T-cell (primary cell): Measurements from ENCODE around the gene CPB2. TPM values are rescaled to one million over a fixed set of nuclear protein-coding genes. Genes with fewer than 3 reads are reported as not detected.

Experiments
- ATAC-seq, 4 experiments: fragments of 200-7000 bp in 3 of 4; fragments of 150-1000 bp in 1 of 4; cut with Tn5 transposase; replicated peaks in 1 of 4; 1 replicate in 3 of 4; 2 replicates in 1 of 4; pipeline ENCODE4 v1.10.0; 2021; ENCODE audit warnings: moderate library complexity in 3 of 4, mild to moderate bottlenecking in 2 of 4, moderate number of reproducible peaks in 1 of 4
- CTCF ChIA-PET, 2 donors: fragments of 300-600 bp; sonication (Branson Sonifier 250); formaldehyde crosslinking; loops; one replicate each; lab custom pipeline; 2022; ENCODE audit warnings: antibody characterized with exemption in 2 of 2; lab: Charles Lee
- POLR2A ChIA-PET, 2 donors: fragments of 300-600 bp; sonication (Branson Sonifier 250); formaldehyde crosslinking; loops; one replicate each; lab custom pipeline; 2022; ENCODE audit warnings: antibody characterized with exemption in 2 of 2; lab: Charles Lee
- DNase-seq, 35 experiments: peaks; one replicate each; pipeline versions ENCODE4 v3.0.0 to v3.0.0-alpha.2; 2013 to 2023
- H3K27ac ChIP-seq: one replicate; pipeline ENCODE4 v1.5.1; 2013; ENCODE audit warnings: low read length
- H3K27me3 ChIP-seq, 2 experiments: replicated peaks in 1 of 2; 1 replicate in 1 of 2; 2 replicates in 1 of 2; pipeline versions ENCODE4 v1.6.1 to v1.7.0; 2013; ENCODE audit warnings: low read length in 1 of 2, mixed read lengths in 1 of 2; ENCODE audit not compliant: control insufficient read depth in 2 of 2, insufficient read depth in 2 of 2; ENCODE audit errors: extremely low read depth in 1 of 2
- H3K36me3 ChIP-seq, 2 donors: 1 replicate in 1 of 2; 2 replicates in 1 of 2; pipeline versions ENCODE4 v1.6.1 to v1.7.0; 2013; ENCODE audit warnings: low read length in 1 of 2; ENCODE audit not compliant: control insufficient read depth in 2 of 2, insufficient read depth in 1 of 2; ENCODE audit errors: extremely low read depth in 1 of 2
- H3K4me1 ChIP-seq, 2 experiments: 1 replicate in 1 of 2; 2 replicates in 1 of 2; pipeline versions ENCODE4 v1.6.1 to v1.7.0; 2013; ENCODE audit warnings: low read length in 2 of 2, mixed read lengths in 1 of 2; ENCODE audit not compliant: insufficient read depth in 2 of 2, control insufficient read depth in 1 of 2; ENCODE audit errors: extremely low read depth in 1 of 2
- H3K4me3 ChIP-seq, 2 donors: 1 replicate in 1 of 2; 2 replicates in 1 of 2; pipeline versions ENCODE4 v1.5.1 to v1.7.0; 2013; ENCODE audit warnings: mild to moderate bottlenecking in 2 of 2, low read length in 1 of 2, moderate library complexity in 1 of 2; ENCODE audit not compliant: control insufficient read depth in 1 of 2; ENCODE audit errors: extremely low read depth in 1 of 2
- H3K9me3 ChIP-seq: 2 replicates; pipeline ENCODE4 v1.7.0; 2013
- H3K27ac Mint-ChIP-seq, 2 donors: one replicate each; pipeline ENCODE4 v1.8.0; 2020 to 2021; ENCODE audit warnings: mild to moderate bottlenecking in 2 of 2, mixed read lengths in 2 of 2
- H3K27me3 Mint-ChIP-seq, 2 donors: one replicate each; pipeline ENCODE4 v1.8.0; 2021 to 2022; ENCODE audit warnings: mixed read lengths in 2 of 2
- H3K36me3 Mint-ChIP-seq: one replicate; pipeline ENCODE4 v1.8.0; 2021; ENCODE audit warnings: mixed read lengths
- H3K4me1 Mint-ChIP-seq, 3 donors: one replicate each; pipeline ENCODE4 v1.8.0; 2020 to 2022; ENCODE audit warnings: mixed read lengths in 3 of 3, mild to moderate bottlenecking in 1 of 3
- H3K4me3 Mint-ChIP-seq, 3 donors: one replicate each; pipeline ENCODE4 v1.8.0; 2020 to 2022; ENCODE audit warnings: mild to moderate bottlenecking in 3 of 3, mixed read lengths in 3 of 3, moderate library complexity in 3 of 3
- H3K9me3 Mint-ChIP-seq, 3 donors: one replicate each; pipeline ENCODE4 v1.8.0; 2020 to 2022; ENCODE audit warnings: mixed read lengths in 3 of 3
- WGBS: methylation state at CpG from one replicate; pipeline ENCODE4 v1.1.5; 2013; ENCODE audit warnings: missing lambda C conversion rate; ENCODE audit not compliant: insufficient coverage; 5-methylcytosine and 5-hydroxymethylcytosine counted together
- total RNA-seq, 35 experiments: library from RNA in 6 of 35; stranded (reverse) in 6 of 35; fragments of 120-200 nt in 1 of 35; gene quantifications; one replicate each; pipeline versions ENCODE4 v1.2.1 to v1.2.4 and lab custom pipeline; 2013 to 2026

Gene CPB2
- total RNA-seq, 5 donors from 2014 or later (not counting 1 experiment from before 2014, with no cell fraction given), result 0.13 to 0.29 (median 0.28) TPM; not detected in 2

DNA sequence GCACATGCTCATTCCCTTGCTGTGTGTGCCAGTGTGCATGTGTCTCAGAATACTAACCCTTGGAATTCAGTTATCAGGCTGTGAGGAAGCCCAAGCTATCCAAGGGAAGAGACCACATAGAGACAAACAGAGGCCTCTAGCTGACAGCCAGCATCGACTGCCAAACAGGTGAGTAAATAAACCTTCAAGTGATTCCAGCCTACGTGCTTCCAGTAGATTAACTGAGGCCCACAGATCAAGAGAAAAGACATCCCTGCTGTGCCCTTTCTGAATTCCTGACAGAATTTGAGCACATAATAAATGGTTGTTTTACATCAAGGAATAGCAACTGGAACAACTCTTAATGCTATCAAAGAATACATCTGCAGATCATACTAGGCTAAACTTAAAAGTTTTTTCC, 69.8 kb downstream of the CPB2 start:
- WGBS, result 94% methylated on average over 2 of the region's 2 CpGs
- no peak overlapping the region for H3K4me3 ChIP-seq
- H3K27ac ChIP-seq, result no peak overlapping the region
- no peaks in the 10 kb centered on the region for H3K27me3 ChIP-seq
- peaks cover 5% of the 10 kb centered on the region for H3K9me3 ChIP-seq
- peaks cover 2 to 26% of the 10 kb centered on the region in 2 donors for H3K36me3 ChIP-seq
- H3K4me3 Mint-ChIP-seq, result no peak overlapping the region
- H3K4me1 ChIP-seq, result no peaks in the 10 kb centered on the region
- DNase-seq (no peak), ATAC-seq (no peak)
- H3K27ac Mint-ChIP-seq, result no peak overlapping the region
- H3K9me3 Mint-ChIP-seq, result peaks cover 0 to 13% (median 1%) of the 10 kb centered on the region in 3 donors
- no peaks in the 10 kb centered on the region for H3K27me3 Mint-ChIP-seq
- ChIA-PET POLR2A (no interaction called here), CTCF (no interaction called here)
- peaks cover 23 to 33% (median 26%) of the 10 kb centered on the region in 3 donors for H3K4me1 Mint-ChIP-seq
- H3K36me3 Mint-ChIP-seq, result peaks cover 74% of the 10 kb centered on the region

DNA sequence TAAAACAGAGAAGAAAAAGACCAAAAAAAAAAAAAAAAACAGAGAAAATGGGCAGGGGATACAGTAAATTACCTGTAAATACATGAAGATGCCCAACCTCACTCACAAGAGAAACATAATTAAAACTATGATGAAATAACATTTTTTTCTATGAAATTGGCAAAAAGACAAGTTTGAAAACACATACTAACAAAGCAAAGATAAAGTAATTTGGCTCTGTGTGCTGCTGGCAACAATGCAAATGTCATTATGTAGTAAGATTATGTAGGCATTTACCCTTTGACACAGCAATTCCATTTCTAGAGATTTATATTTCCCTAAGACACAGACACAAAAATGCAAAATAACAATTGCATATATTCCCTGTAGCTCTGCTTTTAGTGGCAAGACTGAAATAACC, 72.5 kb downstream of the CPB2 start:
- peaks cover 5% of the 10 kb centered on the region for H3K9me3 ChIP-seq
- H3K36me3 Mint-ChIP-seq, result peaks cover 77% of the 10 kb centered on the region
- no peak for DNase-seq
- ChIA-PET POLR2A (no interaction called here), CTCF (no interaction called here)
- no peaks in the 10 kb centered on the region for H3K4me1 ChIP-seq
- H3K36me3 ChIP-seq, result peaks cover 0 to 15% of the 10 kb centered on the region in 2 donors
- H3K27ac Mint-ChIP-seq, result no peak overlapping the region
- H3K4me1 Mint-ChIP-seq, result peaks cover 33 to 39% (median 37%) of the 10 kb centered on the region in 3 donors
- H3K27ac ChIP-seq, result no peak overlapping the region
- no peak overlapping the region for H3K4me3 ChIP-seq
- no peaks in the 10 kb centered on the region for H3K27me3 Mint-ChIP-seq
- H3K9me3 Mint-ChIP-seq, result peaks cover 0 to 16% (median 3%) of the 10 kb centered on the region in 3 donors
- no peak overlapping the region for H3K4me3 Mint-ChIP-seq
- ATAC-seq, result no peak
- H3K27me3 ChIP-seq, result no peaks in the 10 kb centered on the region

DNA sequence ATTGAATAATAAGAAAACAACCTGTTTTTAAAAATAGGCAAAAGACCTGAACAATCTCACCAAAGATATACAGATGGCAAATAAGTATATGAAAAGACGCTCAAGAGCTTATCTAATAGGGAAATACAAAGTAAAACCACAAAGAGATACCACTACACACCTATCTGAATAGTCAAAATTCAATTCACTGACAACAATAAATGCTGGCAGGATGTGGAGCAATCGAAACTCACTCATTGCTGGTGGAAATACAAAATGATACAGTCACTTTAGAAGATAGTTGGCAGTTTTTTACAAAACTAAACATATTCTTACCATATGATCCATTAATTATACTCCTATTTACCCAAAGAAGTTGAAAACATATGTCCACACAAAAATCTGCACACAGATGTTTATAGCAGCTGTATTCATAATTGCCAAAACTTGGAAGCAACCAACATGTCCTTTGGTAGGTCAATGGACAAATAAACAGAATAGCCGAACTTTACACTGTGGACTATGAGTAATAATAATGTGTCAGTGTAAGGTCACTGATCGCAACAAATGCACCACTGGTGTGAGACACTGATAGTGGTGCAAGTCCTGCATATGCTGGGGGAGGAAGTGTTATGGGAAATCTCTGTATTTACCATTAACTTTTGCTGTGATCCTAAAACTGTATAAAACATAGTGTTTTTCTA, 73.1 kb downstream of the CPB2 start:
- peaks cover 36 to 40% (median 36%) of the 10 kb centered on the region in 3 donors for H3K4me1 Mint-ChIP-seq

DNA sequence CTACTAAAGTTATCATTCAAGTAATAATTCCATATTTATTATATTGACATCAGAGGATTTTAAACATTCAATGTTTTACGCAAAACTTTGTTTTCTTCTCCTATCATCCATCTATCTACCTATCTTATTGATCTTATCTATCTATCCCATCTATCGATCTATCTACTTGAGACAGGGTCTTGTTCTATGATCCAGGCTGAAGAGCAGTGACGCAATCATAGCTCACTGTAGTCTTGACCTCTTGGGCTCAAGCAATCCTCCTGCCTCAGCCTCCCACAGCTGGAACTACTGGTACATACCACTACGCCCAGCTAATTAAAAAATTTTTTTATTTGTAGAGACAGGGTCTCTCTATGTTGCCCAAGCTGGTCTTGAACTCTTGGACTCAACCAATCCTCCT, 79.7 kb downstream of the CPB2 start:
- H3K36me3 ChIP-seq, result peaks cover 3 to 7% of the 10 kb centered on the region in 2 donors
- no peaks in the 10 kb centered on the region for H3K27me3 Mint-ChIP-seq
- ChIA-PET POLR2A (interaction anchor here in 1 of 2 donors (0.6 kb wide), 1 partner anchor 34 kb away, joined by 3 read pairs; no protein-coding TSS in a partner anchor), CTCF (no interaction called here)
- H3K9me3 Mint-ChIP-seq, result peaks cover 0 to 4% (median 3%) of the 10 kb centered on the region in 3 donors
- H3K4me1 Mint-ChIP-seq, result peaks cover 20 to 22% (median 22%) of the 10 kb centered on the region in 3 donors
- H3K9me3 ChIP-seq, result no peaks in the 10 kb centered on the region
- WGBS, result no CpG with 5 or more reads among the region's 4 CpGs
- H3K27ac Mint-ChIP-seq, result no peak overlapping the region
- H3K4me1 ChIP-seq, result no peaks in the 10 kb centered on the region
- no peak overlapping the region for H3K27ac ChIP-seq
- H3K4me3 Mint-ChIP-seq, result no peak overlapping the region
- DNase-seq (no peak), ATAC-seq (no peak)
- peaks cover 49% of the 10 kb centered on the region for H3K36me3 Mint-ChIP-seq
- no peak overlapping the region for H3K4me3 ChIP-seq
- H3K27me3 ChIP-seq, result no peaks in the 10 kb centered on the region

More for the DNA sequence above, 73.1 kb downstream of the CPB2 start:
- CTCF ChIA-PET, result no interaction called here
- Mint-ChIP-seq H3K9me3 (peaks cover 0 to 16% (median 3%) of the 10 kb centered on the region in 3 donors), H3K4me3 (no peak overlapping the region), H3K36me3 (peaks cover 76% of the 10 kb centered on the region), H3K27me3 (no peaks in the 10 kb centered on the region), H3K27ac (no peak overlapping the region)
- no peak for ATAC-seq
- Histone ChIP-seq H3K4me3 (no peak overlapping the region), H3K36me3 (peaks cover 0 to 12% of the 10 kb centered on the region in 2 donors), H3K9me3 (peaks cover 5% of the 10 kb centered on the region), H3K27ac (no peak overlapping the region), H3K27me3 (no peaks in the 10 kb centered on the region), H3K4me1 (no peaks in the 10 kb centered on the region)
- DNase-seq, result no peak
- no CpG with 5 or more reads among the region's 4 CpGs for WGBS
- POLR2A ChIA-PET, result interaction anchor here in 1 of 2 donors (0.6 kb wide), 2 partner anchors 20 to 106 kb away, joined by 3 to 4 read pairs; no protein-coding TSS in a partner anchor

DNA sequence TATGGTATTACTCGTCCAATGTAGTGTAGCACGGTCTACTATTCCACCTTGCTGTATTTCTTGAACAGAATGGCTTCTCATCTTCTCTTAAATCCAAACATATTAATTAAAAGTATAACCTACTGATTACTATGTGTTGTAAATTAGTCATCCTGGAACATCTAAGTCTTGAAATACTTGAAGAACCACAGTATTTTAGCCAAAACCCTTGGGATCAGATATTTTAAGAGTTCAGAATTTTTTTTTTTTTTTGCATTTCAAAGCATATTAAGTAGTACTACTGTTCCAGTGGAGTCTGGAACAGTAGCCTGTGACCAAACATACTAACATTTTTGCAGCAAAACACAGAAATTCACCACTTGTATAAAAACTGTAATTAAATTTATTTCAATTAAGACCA, 82.4 kb downstream of the CPB2 start:
- CTCF ChIA-PET, result no interaction called here
- Mint-ChIP-seq H3K36me3 (peaks cover 37% of the 10 kb centered on the region), H3K9me3 (no peaks in the 10 kb centered on the region), H3K4me3 (no peak overlapping the region), H3K27me3 (no peaks in the 10 kb centered on the region), H3K27ac (no peak overlapping the region), H3K4me1 (peaks cover 4 to 8% (median 6%) of the 10 kb centered on the region in 3 donors)
- H3K36me3 ChIP-seq, result peaks cover 3 to 33% of the 10 kb centered on the region in 2 donors
- ATAC-seq (no peak), DNase-seq (no peak)
- H3K9me3 ChIP-seq, result no peaks in the 10 kb centered on the region
- no peak overlapping the region for H3K4me3 ChIP-seq
- H3K27ac ChIP-seq, result no peak overlapping the region
- H3K4me1 ChIP-seq, result no peaks in the 10 kb centered on the region
- WGBS, result no CpG with 5 or more reads among the region's 2 CpGs
- POLR2A ChIA-PET, result no interaction called here
- H3K27me3 ChIP-seq, result no peaks in the 10 kb centered on the region

DNA sequence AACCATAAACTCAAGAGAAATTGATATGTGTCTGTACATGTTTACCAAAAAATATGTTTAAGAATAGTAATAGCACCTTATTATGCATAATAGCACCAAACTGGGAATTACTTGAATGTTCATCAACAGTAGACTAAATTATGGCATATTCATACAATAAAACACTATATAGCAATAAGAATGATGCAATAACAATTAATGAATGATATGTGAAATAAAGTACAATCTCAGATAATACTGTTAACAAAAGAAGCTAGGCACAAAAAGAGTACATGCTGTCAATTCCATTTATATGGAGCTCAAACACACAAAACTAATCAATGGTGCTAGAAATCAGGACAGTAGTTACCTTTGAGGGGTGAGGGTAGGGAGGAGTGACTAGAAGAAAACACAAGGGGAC, 88.6 kb downstream of the CPB2 start:
- Histone ChIP-seq H3K9me3 (no peaks in the 10 kb centered on the region), H3K4me3 (no peak overlapping the region), H3K36me3 (peaks cover 0 to 46% of the 10 kb centered on the region in 2 donors), H3K4me1 (no peaks in the 10 kb centered on the region), H3K27me3 (no peaks in the 10 kb centered on the region), H3K27ac (no peak overlapping the region)
- DNase-seq (no peak), ATAC-seq (no peak)
- Mint-ChIP-seq H3K4me3 (no peak overlapping the region), H3K27ac (no peak overlapping the region), H3K27me3 (no peaks in the 10 kb centered on the region), H3K9me3 (no peaks in the 10 kb centered on the region), H3K4me1 (peaks cover 0 to 2% (median 0%) of the 10 kb centered on the region in 3 donors), H3K36me3 (peaks cover 42% of the 10 kb centered on the region)
- ChIA-PET POLR2A (no interaction called here), CTCF (no interaction called here)
